ACC112 (cell line): ENCODE data around the gene CHERP.
"Not testable (repeated sequence)": the region's sequence is repeated elsewhere in the genome, so short reads cannot be mapped to it uniquely, and the experiment has no call there.

ENCODE experiments used
- H2AFZ ChIP-seq: fragments of 200-600 bp; sonication (generic); one replicate; pipeline ENCODE4 v1.6.0; 2017; ENCODE audit warnings: antibody characterized with exemption, low read length; ENCODE audit not compliant: unreplicated experiment
- H3K27ac ChIP-seq: fragments of 200-600 bp; sonication (generic); 2 replicates; pipeline ENCODE4 v1.5.1; 2014; ENCODE audit warnings: low read depth, mild to moderate bottlenecking, antibody characterized with exemption, low read length, moderate library complexity
- H3K27me3 ChIP-seq: fragments of 200-600 bp; sonication (generic); 2 replicates; pipeline ENCODE4 v1.6.1; 2014; ENCODE audit warnings: mild to moderate bottlenecking, antibody characterized with exemption, low read length, moderate library complexity, mixed read lengths; ENCODE audit not compliant: insufficient read depth
- H3K36me3 ChIP-seq: fragments of 200-600 bp; sonication (generic); 2 replicates; pipeline ENCODE4 v1.6.1; 2016; ENCODE audit warnings: mild to moderate bottlenecking, antibody characterized with exemption, low read length, moderate library complexity, mixed read lengths; ENCODE audit not compliant: insufficient read depth
- H3K4me1 ChIP-seq: fragments of 200-600 bp; sonication (generic); one replicate; pipeline ENCODE4 v1.6.1; 2016; ENCODE audit warnings: low read length, mixed read lengths; ENCODE audit not compliant: insufficient read depth, unreplicated experiment, control insufficient read depth
- H3K4me3 ChIP-seq: fragments of 200-600 bp; sonication (generic); 2 replicates; pipeline ENCODE4 v1.5.1; 2014; ENCODE audit warnings: mild to moderate bottlenecking, low read depth, low read length
- H3K79me2 ChIP-seq: fragments of 200-600 bp; sonication (generic); one replicate; pipeline ENCODE4 v1.6.0; 2016; ENCODE audit warnings: low read length; ENCODE audit not compliant: control insufficient read depth, unreplicated experiment, insufficient read depth

The CHERP gene

GRCh38 chr19:16562608-16563025 is 20.4 kb upstream of the CHERP start:
- H3K27me3 ChIP-seq = no peaks in the 10 kb centered on the region
- no peak overlapping the region for H3K4me3 ChIP-seq
- no peak overlapping the region for H2AFZ ChIP-seq
- peaks cover 3% of the 10 kb centered on the region for H3K79me2 ChIP-seq
- H3K36me3 ChIP-seq = peaks cover 15% of the 10 kb centered on the region; the same call in 1 of the 2 replicates
- no peaks in the 10 kb centered on the region for H3K4me1 ChIP-seq
- H3K27ac ChIP-seq = no peak overlapping the region

- Histone ChIP-seq H3K79me2 (no peaks in the 10 kb centered on the region), H3K36me3 (peaks cover 9% of the 10 kb centered on the region; the same call in 1 of the 2 replicates), H3K4me1 (no peaks in the 10 kb centered on the region), H3K4me3 (no peak overlapping the region), H2AFZ (no peak overlapping the region), H3K27me3 (no peaks in the 10 kb centered on the region), H3K27ac (no peak overlapping the region)
Measured at GRCh38 chr19:16561382-16561781, 19.1 kb upstream of the CHERP start.

GRCh38 chr19:16559780-16560276 is 17.6 kb upstream of the CHERP start:
- H3K27ac ChIP-seq = no peak overlapping the region
- H3K4me1 ChIP-seq = no peaks in the 10 kb centered on the region
- H3K79me2 ChIP-seq = no peaks in the 10 kb centered on the region
- H3K36me3 ChIP-seq = peaks cover 6% of the 10 kb centered on the region; the same call in 1 of the 2 replicates
- H3K27me3 ChIP-seq = no peaks in the 10 kb centered on the region
- H3K4me3 ChIP-seq = no peak overlapping the region
- H2AFZ ChIP-seq = no peak overlapping the region

- Histone ChIP-seq H3K36me3 (no peaks in the 10 kb centered on the region; the same call in 1 of the 2 replicates), H3K27ac (no peak overlapping the region), H3K4me3 (no peak overlapping the region)
Measured at GRCh38 chr19:16554776-16555175, 12.5 kb upstream of the CHERP start.

GRCh38 chr19:16551902-16552301 is 9.7 kb upstream of the CHERP start:
- H3K4me3 ChIP-seq, H3K4me1 ChIP-seq: not testable (repeated sequence)

More at GRCh38 chr19:16554776-16555175, 12.5 kb upstream of the CHERP start:
- no peak overlapping the region for H2AFZ ChIP-seq
- no peaks in the 10 kb centered on the region for H3K27me3 ChIP-seq
- no peaks in the 10 kb centered on the region for H3K4me1 ChIP-seq
- no peaks in the 10 kb centered on the region for H3K79me2 ChIP-seq

GRCh38 chr19:16548956-16549355 is 6.7 kb upstream of the CHERP start:
- Histone ChIP-seq H3K79me2 (peaks cover 1% of the 10 kb centered on the region), H3K27ac (no peak overlapping the region), H3K4me1 (no peaks in the 10 kb centered on the region)

More at GRCh38 chr19:16551902-16552301, 9.7 kb upstream of the CHERP start:
- H3K27ac ChIP-seq, H3K27me3 ChIP-seq, H2AFZ ChIP-seq, H3K36me3 ChIP-seq, H3K79me2 ChIP-seq: not testable (repeated sequence)

GRCh38 chr19:16544473-16545231 is 2.4 kb upstream of the CHERP start:
- Histone ChIP-seq H3K27me3 (no peaks in the 10 kb centered on the region), H2AFZ (no peak overlapping the region), H3K4me1 (peaks cover 9% of the 10 kb centered on the region), H3K4me3 (no peak overlapping the region), H3K36me3 (no peaks in the 10 kb centered on the region), H3K27ac (no peak overlapping the region), H3K79me2 (peaks cover 41% of the 10 kb centered on the region)

More at GRCh38 chr19:16548956-16549355, 6.7 kb upstream of the CHERP start:
- no peaks in the 10 kb centered on the region; the same call in 1 of the 2 replicates for H3K36me3 ChIP-seq
- no peak overlapping the region for H3K4me3 ChIP-seq
- H2AFZ ChIP-seq = no peak overlapping the region
- H3K27me3 ChIP-seq = no peaks in the 10 kb centered on the region

GRCh38 chr19:16543734-16544133 is 1.5 kb upstream of the CHERP start:
- H3K4me1 ChIP-seq, H3K27me3 ChIP-seq, H2AFZ ChIP-seq, H3K36me3 ChIP-seq, H3K27ac ChIP-seq: not testable (repeated sequence)
- Histone ChIP-seq H3K79me2 (peaks cover 47% of the 10 kb centered on the region), H3K4me3 (peak overlapping the region; percentile 95)

GRCh38 chr19:16542910-16543472 is 754 bp upstream of the CHERP start:
- Histone ChIP-seq H3K79me2 (peaks cover 53% of the 10 kb centered on the region), H2AFZ (peak overlapping the region; percentile 73)

GRCh38 chr19:16541526-16542044 is 652 bp downstream of the CHERP start:
- Histone ChIP-seq H2AFZ (peak overlapping the region; percentile 62), H3K36me3 (no peaks in the 10 kb centered on the region), H3K79me2 (peaks cover 66% of the 10 kb centered on the region), H3K27me3 (no peaks in the 10 kb centered on the region), H3K4me1 (peaks cover 9% of the 10 kb centered on the region), H3K4me3 (peak overlapping the region; percentile 95), H3K27ac (peak overlapping the region; percentile 81)

More at GRCh38 chr19:16542910-16543472, 754 bp upstream of the CHERP start:
- Histone ChIP-seq H3K27ac (peak overlapping the region; percentile 49; the same call in 1 of the 2 replicates), H3K4me1 (peaks cover 9% of the 10 kb centered on the region), H3K36me3 (no peaks in the 10 kb centered on the region), H3K27me3 (no peaks in the 10 kb centered on the region), H3K4me3 (peak overlapping the region; percentile 95)
